SK-N-SH (cell line): Measurements from ENCODE around the gene FKBP4.

Experiments used
- CHD2 ChIP-seq: fragments of 150-350 bp; IDR thresholded peaks from 2 replicates; pipeline ENCODE4 v1.6.1; 2018; ENCODE audit warnings: low read length; ENCODE audit not compliant: partially characterized antibody
- EP300 ChIP-seq, 2 experiments: IDR thresholded peaks; 2 replicates each; pipeline versions ENCODE4 v1.4.0 to v1.6.1; 2012; ENCODE audit warnings: borderline replicate concordance in 1 of 2, low read depth in 1 of 2, low read length in 1 of 2
- NRF1 ChIP-seq: IDR thresholded peaks from 2 replicates; pipeline ENCODE4 v1.6.1; 2012; ENCODE audit warnings: low read depth, mild to moderate bottlenecking, low read length
- POLR2AphosphoS5 ChIP-seq: IDR thresholded peaks from 2 replicates; pipeline ENCODE4 v1.6.1; 2012; ENCODE audit warnings: low read depth, low read length
- YY1 ChIP-seq: IDR thresholded peaks from 2 replicates; pipeline ENCODE4 v1.4.0; 2012; ENCODE audit warnings: low read depth, mild to moderate bottlenecking
- TF ChIP-seq, protein P1 (sequence below): fragments of 200-600 bp; sonication (generic); IDR thresholded peaks from 2 replicates; pipeline ENCODE4 v1.6.1; 2017; ENCODE audit warnings: antibody characterized with exemption, mild to moderate bottlenecking, moderate library complexity
- TF ChIP-seq, protein P2 (sequence below): fragments of 150-350 bp; IDR thresholded peaks from 2 replicates; pipeline ENCODE4 v1.6.1; 2017; ENCODE audit warnings: antibody characterized with exemption, low read length, low read depth, borderline replicate concordance
- TF ChIP-seq, protein P3 (sequence below): IDR thresholded peaks from 2 replicates; pipeline ENCODE4 v1.4.0; 2012; ENCODE audit warnings: low read depth, borderline replicate concordance

DNA sequence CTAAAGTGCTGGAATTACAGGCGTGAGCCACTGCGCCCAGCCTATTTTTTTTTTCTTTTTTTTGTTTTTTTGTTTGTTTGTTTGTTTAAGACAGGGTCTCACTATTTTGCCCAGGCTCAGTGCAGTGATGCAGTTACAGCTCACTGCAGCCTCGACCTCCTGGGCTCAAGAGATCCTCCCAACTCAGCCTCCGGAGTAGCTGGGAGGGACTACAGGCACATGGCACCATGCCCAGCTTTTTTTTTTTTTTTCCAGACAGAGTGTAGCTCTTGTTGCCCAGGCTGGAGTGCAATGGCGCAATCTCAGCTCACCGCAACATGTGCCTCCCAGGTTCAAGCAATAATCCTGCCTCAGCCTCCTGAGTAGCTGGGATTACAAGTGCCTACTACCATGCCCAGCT, 11.9 kb downstream of the FKBP4 start:
- TF ChIP-seq, protein P1, sequence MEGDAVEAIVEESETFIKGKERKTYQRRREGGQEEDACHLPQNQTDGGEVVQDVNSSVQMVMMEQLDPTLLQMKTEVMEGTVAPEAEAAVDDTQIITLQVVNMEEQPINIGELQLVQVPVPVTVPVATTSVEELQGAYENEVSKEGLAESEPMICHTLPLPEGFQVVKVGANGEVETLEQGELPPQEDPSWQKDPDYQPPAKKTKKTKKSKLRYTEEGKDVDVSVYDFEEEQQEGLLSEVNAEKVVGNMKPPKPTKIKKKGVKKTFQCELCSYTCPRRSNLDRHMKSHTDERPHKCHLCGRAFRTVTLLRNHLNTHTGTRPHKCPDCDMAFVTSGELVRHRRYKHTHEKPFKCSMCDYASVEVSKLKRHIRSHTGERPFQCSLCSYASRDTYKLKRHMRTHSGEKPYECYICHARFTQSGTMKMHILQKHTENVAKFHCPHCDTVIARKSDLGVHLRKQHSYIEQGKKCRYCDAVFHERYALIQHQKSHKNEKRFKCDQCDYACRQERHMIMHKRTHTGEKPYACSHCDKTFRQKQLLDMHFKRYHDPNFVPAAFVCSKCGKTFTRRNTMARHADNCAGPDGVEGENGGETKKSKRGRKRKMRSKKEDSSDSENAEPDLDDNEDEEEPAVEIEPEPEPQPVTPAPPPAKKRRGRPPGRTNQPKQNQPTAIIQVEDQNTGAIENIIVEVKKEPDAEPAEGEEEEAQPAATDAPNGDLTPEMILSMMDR = no peak
- TF ChIP-seq YY1 (no peak), CHD2 (no peak), EP300 (IDR thresholded peaks at IDR 0.05; ENCODE audit: borderline replicate concordance in 1 of 2, low read depth in 1 of 2, low read length in 1 of 2) (no peak), NRF1 (no peak), POLR2AphosphoS5 (no peak)
- TF ChIP-seq, protein P2, sequence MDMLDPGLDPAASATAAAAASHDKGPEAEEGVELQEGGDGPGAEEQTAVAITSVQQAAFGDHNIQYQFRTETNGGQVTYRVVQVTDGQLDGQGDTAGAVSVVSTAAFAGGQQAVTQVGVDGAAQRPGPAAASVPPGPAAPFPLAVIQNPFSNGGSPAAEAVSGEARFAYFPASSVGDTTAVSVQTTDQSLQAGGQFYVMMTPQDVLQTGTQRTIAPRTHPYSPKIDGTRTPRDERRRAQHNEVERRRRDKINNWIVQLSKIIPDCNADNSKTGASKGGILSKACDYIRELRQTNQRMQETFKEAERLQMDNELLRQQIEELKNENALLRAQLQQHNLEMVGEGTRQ = no peak
- TF ChIP-seq, protein P3, sequence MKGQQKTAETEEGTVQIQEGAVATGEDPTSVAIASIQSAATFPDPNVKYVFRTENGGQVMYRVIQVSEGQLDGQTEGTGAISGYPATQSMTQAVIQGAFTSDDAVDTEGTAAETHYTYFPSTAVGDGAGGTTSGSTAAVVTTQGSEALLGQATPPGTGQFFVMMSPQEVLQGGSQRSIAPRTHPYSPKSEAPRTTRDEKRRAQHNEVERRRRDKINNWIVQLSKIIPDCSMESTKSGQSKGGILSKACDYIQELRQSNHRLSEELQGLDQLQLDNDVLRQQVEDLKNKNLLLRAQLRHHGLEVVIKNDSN = no peak
